GM21723 (cell line): Measurements from ENCODE around the gene RGS14.
"Not testable (repeated sequence)": the region's sequence is repeated elsewhere in the genome, so short reads cannot be mapped to it uniquely, and the experiment has no call there.

Source experiments
- ATAC-seq: cut with Tn5 transposase; IDR thresholded peaks from one replicate; pipeline ENCODE4 v1.9.1; 2021; ENCODE audit warnings: mild to moderate bottlenecking, moderate library complexity; ENCODE audit not compliant: unreplicated experiment

Gene RGS14

GRCh38 chr5:177344891-177345290 lies 12.8 kb upstream of the RGS14 start:
- ATAC-seq = no peak

- ATAC-seq = no peak
Measured at GRCh38 chr5:177346820-177347219, 10.9 kb upstream of the RGS14 start.

- no peak for ATAC-seq
Measured at GRCh38 chr5:177347699-177348098, 10.0 kb upstream of the RGS14 start.

DNA sequence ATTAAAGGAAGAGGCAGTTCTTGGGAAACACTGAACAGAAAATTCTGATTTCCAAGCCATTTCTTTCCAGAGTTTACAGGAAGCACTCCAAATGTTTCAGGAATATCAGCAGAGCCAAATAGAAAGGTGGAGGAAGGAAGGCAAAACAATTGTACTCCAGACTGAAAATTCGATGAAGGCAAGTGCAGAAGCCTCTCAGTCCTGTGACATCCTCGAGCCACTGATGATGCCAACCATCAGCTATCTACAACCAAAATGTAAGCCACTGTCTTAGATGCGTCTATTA lies 8.4 kb upstream of the RGS14 start:
- no peak for ATAC-seq

DNA sequence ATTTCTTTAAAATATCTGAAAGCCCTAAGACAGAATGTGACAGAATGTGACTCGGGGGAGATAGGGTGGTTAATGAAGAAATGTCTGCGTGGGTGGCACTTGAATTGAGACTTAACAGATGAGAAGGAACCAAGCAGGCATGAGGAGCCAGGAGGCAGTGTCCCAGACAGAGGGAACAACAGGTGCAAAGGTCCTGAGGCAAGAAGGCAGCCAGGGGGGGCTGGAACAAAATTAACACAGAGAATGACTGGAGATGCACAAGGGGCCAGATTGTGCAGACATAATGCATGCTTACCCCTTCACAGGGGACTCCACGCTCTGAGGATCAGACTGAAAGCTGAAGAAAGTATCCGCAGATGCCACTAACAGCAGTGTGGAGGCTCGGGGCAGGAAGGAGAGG lies 8.0 kb upstream of the RGS14 start:
- ATAC-seq = no peak

- ATAC-seq = peak; percentile 10
Measured at GRCh38 chr5:177350776-177351391, 6.8 kb upstream of the RGS14 start.

DNA sequence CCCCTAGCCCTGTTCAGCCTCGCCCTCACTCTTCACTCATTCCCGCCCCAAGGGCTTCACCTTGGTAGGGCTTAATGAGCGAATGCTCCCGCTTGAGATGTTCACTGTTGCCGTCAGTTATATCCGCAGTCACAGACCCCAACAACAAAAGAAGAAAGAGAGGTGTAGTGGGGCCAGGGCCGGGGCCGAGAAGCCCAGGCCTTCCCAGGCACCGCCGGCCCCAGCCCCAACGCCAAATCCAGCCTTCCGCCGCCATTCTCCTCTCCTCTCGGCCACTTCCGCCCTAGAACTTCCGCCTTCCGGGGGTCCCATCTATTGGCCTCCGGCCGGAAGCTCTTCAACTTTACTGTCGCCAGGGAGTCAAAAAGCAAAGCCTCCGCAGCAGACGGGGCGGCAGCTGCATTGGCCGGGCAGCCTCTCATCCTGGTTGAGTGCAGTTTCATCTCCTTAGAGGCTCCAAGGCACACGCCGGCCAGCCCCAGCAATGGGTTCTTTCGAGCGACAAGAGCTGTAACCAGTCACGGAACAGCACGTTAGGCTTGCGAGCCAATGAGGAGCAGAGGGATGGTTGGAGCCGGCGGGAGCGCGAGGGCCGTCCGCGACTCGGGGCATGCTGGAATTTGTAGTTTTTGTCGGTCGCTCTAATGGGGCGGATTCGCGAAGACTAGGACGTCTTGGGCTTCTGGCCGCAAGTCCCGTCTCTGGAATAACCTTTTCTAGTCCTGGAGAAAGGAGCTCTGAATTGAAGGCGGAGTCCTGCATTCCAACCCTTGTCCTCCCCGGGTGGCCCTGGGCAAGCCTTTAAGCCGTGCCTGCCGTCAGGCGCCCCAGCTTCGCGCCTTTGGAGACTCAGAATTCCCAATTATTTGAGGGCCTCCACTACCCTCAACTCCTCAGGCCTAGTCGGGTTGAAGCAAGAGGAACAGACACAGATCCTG lies 6.1 kb upstream of the RGS14 start, which contains the start of gene LMAN2:
TSS of gene LMAN2 (minus strand) at position 277 of the 938 bp plus-strand sequence. CDS start at position 256, 21 bp downstream.
- peak; percentile 95 for ATAC-seq

DNA sequence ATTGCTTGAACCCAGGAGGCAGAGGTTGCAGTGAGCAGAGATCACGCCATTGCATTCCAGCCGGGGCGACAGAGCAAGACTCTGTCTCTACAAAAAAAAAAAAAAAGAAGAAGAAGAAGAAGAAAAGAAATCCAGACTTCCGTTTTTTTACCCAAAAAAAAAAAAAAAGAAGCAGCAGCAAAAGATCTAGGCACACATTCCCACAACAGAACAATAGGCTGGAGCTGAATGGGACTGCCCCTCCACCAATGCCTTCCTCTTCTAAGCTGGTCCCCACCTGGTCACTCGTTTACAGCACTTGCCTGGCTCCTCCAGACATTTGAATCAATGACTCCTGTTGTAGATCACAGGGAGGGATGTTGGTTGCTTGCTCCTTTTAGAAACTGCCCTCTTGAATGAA lies 4.6 kb upstream of the RGS14 start:
- no peak for ATAC-seq

DNA sequence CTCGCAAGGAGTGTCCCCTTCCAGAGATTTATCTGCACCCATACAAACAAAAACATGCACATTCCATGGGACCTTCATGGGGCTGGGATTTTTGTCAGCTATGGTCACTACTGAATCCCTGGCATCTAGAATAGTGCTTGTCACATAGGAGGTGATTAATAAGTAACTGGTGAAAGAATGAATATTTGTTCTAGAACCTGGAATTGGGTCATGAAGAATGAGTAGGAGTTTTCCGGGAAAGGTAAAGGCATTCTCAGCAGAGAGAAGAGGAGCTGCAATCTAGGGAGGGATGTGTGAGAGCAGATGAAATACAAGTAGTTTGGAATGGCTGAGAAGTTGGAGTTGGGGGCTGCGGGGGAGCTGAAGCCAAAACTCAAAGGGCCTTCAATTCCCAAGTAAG lies 3.5 kb upstream of the RGS14 start:
- ATAC-seq = no peak

DNA sequence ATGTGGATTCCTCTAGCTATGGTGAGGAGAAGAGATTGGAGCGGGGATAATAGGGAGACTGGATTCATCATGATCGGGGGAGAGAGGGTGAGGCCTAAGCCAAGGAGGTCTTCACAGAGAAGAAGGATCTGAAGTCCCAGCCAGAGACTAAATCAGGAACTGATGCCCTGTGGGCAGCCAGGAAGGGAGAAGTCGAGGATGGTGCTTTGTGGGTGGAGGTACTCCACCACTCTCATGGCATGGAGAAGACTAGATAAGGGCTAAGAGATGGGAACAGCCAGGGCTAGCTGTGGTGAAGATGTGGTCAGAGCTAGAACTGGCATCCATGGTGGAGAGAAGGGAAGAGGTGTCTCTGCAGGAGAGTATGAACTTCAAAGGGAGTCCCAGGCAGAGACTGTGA lies 3.0 kb upstream of the RGS14 start:
- no peak for ATAC-seq

- ATAC-seq = no peak
Measured at GRCh38 chr5:177355162-177355867, 2.4 kb upstream of the RGS14 start.

- ATAC-seq = no peak
Measured at GRCh38 chr5:177355868-177356168, 1.9 kb upstream of the RGS14 start.

GRCh38 chr5:177356746-177357145 lies 978 bp upstream of the RGS14 start:
- no peak for ATAC-seq

- ATAC-seq = no peak
Measured at GRCh38 chr5:177357146-177357458, 622 bp upstream of the RGS14 start.

DNA sequence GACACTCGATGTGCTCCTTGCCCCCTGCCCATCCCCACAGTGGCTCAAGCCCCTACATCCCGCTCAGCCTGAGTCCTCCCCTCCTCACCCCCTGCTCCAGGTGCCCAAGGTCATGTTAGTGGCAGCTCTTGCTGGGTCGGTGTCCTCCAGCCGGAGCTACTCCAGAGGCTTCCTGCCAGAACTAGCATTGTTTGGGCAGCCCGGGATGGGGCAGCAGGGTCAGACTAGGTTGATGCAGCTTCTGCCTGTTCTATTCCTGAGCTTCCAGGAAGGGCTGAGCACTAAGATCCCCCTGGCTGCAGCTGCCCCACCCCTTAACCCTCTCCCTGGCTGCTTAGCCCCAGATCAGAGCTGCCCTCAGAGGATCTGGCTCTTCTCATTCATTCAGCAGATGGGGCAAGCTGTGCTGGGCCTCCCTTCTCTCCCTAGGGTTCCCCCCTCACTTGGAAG lies 671 bp downstream of the RGS14 start:
- peak; percentile 1 for ATAC-seq

DNA sequence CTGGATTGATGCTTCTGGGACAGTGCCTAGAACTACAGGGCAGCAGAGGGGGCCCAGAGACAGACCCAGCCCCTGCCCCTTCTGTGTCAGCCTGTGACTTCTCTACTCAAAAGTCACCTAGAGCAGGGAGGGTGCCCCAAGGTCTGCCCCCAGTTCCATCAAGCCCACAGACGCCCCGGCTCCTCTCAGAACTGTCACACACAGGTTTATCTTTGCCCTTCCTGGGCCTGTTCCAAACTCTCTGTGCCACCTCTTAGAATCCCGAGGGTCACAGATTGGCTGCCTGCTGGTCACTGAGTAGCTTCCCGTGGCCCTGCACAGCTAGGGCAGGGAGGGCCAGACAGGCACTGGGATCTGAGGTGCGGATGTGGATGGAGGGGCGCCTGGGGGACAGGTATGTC lies 1.7 kb downstream of the RGS14 start:
- no peak for ATAC-seq

- ATAC-seq = no peak
Measured at GRCh38 chr5:177359860-177360259, 2.1 kb downstream of the RGS14 start.

GRCh38 chr5:177360740-177361139 lies 3.0 kb downstream of the RGS14 start:
- ATAC-seq = not testable (repeated sequence)

- no peak for ATAC-seq
Measured at GRCh38 chr5:177361418-177362291, 3.9 kb downstream of the RGS14 start.

DNA sequence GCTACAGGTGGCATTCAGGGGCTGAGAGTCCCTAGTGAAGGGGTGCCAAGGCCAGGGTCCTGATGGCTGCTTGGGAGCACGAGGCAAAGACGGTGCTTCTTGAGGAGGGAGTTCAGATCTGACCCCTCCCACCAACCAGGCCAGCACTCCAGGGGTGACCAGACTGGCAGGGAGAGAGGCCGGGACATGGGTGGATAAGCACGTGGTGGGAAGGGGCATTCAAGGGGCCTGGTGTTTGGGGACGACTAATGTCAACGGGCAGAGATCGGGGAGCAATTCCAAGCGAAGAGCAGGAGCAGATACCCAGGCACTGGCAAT lies 4.5 kb downstream of the RGS14 start:
- no peak for ATAC-seq
